ENCODE results near the gene TLE4.
A peak's percentile ranks its signal among the peaks of the same experiment; 100 is the strongest.
"Not testable (repeated sequence)": the region's sequence is repeated elsewhere in the genome, so short reads cannot be mapped to it uniquely, and the experiment has no call there.

TLE4 gene

DNA sequence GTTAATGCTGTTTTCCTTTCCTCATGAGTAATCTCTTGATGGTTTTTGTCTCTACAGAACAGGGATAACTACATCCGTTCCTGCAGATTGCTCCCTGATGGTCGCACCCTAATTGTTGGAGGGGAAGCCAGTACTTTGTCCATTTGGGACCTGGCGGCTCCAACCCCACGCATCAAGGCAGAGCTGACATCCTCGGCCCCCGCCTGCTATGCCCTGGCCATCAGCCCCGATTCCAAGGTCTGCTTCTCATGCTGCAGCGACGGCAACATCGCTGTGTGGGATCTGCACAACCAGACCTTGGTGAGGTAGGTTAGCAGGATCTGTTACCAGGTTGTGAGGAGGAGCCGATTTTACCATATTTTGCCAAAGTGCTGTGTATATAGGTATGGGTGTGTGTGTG, 148.2 kb downstream of the TLE4 start:
- DNase-seq (no peak), ATAC-seq (replicated peaks) (no peak)
- H3K36me3 Mint-ChIP-seq, result peaks cover 52 to 58% of the 10 kb centered on the region in 2 donors
- no peak overlapping the region for H3K27ac Mint-ChIP-seq
- H3K4me3 Mint-ChIP-seq, result no peak overlapping the region
- H3K27me3 Mint-ChIP-seq, result no peaks in the 10 kb centered on the region
- H3K9me3 Mint-ChIP-seq, result no peaks in the 10 kb centered on the region
- no peaks in the 10 kb centered on the region for H3K4me1 Mint-ChIP-seq

DNA sequence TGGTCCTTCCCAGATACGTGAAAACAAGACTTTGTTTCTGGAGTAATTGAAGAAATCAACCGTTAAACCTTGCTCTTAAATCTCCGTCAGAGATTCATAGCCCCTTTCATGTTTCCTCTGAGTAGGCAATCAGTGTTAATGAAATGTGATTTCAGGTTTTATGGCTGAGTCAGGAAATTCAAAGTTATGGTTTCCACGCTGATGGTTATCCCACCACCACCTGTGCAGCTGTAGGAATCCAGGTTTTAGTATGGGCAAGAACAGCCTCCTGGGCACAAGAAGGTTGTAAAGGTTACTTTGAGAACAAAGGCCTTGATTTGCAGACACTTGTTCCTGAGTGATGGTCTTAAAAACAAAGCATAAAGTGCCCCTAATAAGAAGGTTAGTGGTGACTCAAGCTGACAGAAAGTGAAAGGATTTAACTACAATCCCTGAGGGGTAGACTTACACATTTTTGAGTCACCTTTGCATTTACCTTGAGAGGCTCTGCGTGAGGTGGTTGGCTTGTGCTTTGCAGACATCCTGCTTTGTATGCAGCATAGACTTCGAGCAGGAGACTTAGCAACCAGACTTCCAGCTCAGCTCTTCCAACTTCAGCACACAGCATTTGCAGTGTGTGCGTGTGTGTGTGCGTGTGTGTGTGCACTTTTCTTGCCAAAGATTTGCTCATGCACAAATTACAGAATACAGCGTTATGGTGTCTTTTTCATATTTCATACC, 159.6 kb downstream of the TLE4 start:
- peaks cover 5 to 7% of the 10 kb centered on the region in 2 donors for H3K9me3 Mint-ChIP-seq
- no peak overlapping the region for H3K27ac Mint-ChIP-seq
- no peak overlapping the region for H3K4me3 Mint-ChIP-seq
- peaks cover 32 to 43% of the 10 kb centered on the region in 2 donors for H3K36me3 Mint-ChIP-seq
- DNase-seq, result no peak
- peaks cover 4 to 8% of the 10 kb centered on the region in 2 donors for H3K4me1 Mint-ChIP-seq
- ATAC-seq (replicated peaks), result peak; percentile 80 to 90
- peaks cover 0 to 4% of the 10 kb centered on the region in 2 donors for H3K27me3 Mint-ChIP-seq

DNA sequence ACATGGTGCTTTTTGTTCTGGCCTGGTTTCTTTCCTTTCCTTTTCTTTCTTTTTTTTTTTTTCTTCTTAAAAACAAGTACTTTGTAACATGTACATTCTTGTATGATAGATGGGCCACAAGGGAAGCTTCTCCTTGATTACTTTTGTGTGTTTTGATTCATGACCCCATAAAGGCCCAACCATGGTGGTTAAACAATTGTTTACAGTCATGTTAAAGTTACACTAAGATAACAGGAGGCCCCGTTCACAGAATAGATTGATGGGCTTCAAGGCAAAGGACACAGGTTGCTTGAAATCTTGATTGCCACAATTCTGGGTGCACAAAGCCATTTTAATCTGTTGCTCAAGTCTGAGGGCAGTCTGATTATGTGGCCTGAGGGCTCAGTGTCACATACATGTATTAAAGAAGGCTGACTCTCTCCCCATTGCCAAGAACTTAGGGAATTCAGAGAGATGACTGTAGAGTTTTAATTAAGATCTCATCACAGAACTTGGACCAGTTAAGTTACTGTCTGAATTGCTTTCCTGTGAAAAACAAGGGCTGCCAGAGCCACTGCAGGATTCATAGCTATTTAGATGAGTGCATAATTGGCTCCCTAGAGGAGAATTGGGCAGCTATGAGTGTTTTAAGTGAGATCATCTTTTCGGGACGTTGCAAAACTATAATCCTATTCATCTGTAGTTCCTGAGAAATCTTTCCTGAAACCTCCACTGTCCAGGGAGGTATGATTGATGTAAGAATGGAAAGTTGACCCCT, 163.4 kb downstream of the TLE4 start:
- Mint-ChIP-seq H3K9me3 (peaks cover 5 to 7% of the 10 kb centered on the region in 2 donors), H3K36me3 (peaks cover 12 to 15% of the 10 kb centered on the region in 2 donors), H3K27me3 (peaks cover 0 to 4% of the 10 kb centered on the region in 2 donors), H3K4me3 (no peak overlapping the region), H3K27ac (no peak overlapping the region), H3K4me1 (peaks cover 3 to 8% of the 10 kb centered on the region in 2 donors)
- no peak for DNase-seq
- ATAC-seq (replicated peaks), result no peak

DNA sequence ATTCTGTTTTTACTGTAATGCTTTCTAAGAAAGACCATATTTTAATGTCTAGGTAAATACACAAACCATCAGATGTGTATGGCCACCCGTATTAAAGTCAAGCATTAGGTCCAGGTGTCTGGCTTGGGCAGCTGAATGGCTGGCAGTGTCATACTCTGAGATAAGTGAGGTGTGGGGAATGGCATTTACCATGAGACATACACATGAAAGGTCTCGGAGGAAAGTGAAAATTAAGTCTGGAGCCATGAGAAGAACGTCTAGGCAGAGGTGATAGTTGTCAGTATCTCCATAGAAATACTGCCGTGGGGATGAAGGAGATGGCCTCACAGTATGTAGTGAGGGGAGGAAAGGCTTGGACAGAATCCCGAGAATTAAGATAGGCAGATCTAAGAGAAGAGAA, 164.3 kb downstream of the TLE4 start:
- H3K4me3 Mint-ChIP-seq, result no peak overlapping the region
- ATAC-seq (replicated peaks) (no peak), DNase-seq (no peak)
- peaks cover 0 to 4% of the 10 kb centered on the region in 2 donors for H3K27me3 Mint-ChIP-seq
- H3K9me3 Mint-ChIP-seq, result peaks cover 5 to 7% of the 10 kb centered on the region in 2 donors
- H3K36me3 Mint-ChIP-seq, result peaks cover 9% of the 10 kb centered on the region in 2 donors
- peaks cover 3 to 8% of the 10 kb centered on the region in 2 donors for H3K4me1 Mint-ChIP-seq
- no peak overlapping the region for H3K27ac Mint-ChIP-seq

DNA sequence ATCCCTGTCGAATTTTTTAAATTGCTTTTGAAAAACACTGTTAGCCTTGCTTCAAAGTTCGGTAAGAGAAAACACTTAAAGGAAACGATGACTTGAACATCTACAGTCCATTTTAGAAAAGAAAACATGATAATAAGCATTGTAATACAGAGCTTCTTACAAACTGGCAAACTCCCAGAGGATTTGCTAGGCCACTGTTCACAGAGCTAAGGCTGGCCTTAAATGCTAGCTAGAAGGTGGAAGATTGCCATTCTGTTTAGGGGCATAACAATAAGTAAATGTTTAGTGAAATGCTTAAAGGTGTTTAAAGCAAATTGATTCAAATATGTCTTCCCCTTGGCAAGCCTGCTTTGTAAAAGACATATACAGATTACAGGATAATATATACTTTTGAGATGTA, 169.6 kb downstream of the TLE4 start:
- no peaks in the 10 kb centered on the region for H3K9me3 Mint-ChIP-seq
- peaks cover 9 to 14% of the 10 kb centered on the region in 2 donors for H3K4me1 Mint-ChIP-seq
- no peak overlapping the region for H3K4me3 Mint-ChIP-seq
- H3K27ac Mint-ChIP-seq, result no peak overlapping the region
- H3K27me3 Mint-ChIP-seq, result no peaks in the 10 kb centered on the region
- ATAC-seq (replicated peaks), result no peak
- H3K36me3 Mint-ChIP-seq, result no peaks in the 10 kb centered on the region
- DNase-seq, result no peak

DNA sequence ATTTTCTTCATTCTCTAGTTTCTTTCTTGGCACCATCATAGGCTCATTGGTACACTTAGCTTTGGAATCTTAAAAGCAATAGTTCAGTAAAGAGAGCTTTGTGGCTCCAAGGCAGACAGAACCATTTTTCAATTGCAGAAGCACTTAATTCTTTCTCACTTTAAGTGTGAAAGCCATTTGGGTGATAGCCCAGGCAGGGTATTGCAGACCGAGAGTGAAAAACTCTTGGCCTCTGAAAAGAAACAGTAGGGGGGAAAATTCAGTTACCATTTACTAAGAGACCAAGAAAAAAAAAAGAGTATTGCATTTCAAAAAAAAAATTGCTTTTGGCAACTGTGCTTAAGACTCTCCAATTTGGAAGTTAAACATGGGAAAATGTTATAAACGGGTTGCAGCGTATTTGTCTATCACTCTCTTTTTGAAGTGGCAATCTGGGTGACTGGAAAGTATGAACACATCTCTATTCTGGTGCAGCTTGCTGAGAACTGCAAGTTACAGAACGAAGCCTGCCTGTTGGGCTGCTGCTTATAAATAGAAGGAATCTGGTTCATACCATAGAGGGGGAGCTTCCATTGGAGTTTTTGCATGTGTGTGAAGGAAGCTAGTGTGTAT, 170.5 kb downstream of the TLE4 start:
- H3K9me3 Mint-ChIP-seq, result no peaks in the 10 kb centered on the region
- DNase-seq (no peak), ATAC-seq (replicated peaks) (no peak)
- H3K4me1 Mint-ChIP-seq, result peaks cover 9 to 14% of the 10 kb centered on the region in 2 donors
- no peaks in the 10 kb centered on the region for H3K27me3 Mint-ChIP-seq
- no peak overlapping the region for H3K27ac Mint-ChIP-seq
- H3K36me3 Mint-ChIP-seq, result no peaks in the 10 kb centered on the region
- H3K4me3 Mint-ChIP-seq, result no peak overlapping the region

DNA sequence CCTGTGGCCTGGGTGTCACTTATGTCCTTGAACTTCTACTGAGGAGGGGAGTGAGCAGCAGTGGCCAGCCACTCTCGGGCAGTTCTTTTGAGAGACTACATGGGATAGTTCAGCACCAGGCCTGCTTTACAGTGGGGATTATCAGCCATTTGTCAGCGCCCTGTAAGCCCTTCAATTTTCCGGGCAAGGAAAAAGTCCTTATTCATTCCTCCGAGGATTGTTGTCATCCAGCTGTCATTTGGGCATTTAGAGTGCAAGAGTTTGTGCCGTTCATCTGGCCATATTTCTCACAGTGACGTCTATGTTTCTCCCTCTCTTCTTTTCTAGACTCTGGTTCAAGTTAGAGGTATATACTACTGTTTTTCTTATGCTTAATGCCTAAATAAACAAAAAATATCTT, 172.8 kb downstream of the TLE4 start:
- Mint-ChIP-seq H3K9me3 (no peaks in the 10 kb centered on the region), H3K4me3 (no peak overlapping the region), H3K36me3 (no peaks in the 10 kb centered on the region), H3K27me3 (no peaks in the 10 kb centered on the region), H3K27ac (no peak overlapping the region), H3K4me1 (peaks cover 9 to 14% of the 10 kb centered on the region in 2 donors)
- DNase-seq (no peak), ATAC-seq (replicated peaks) (no peak)

DNA sequence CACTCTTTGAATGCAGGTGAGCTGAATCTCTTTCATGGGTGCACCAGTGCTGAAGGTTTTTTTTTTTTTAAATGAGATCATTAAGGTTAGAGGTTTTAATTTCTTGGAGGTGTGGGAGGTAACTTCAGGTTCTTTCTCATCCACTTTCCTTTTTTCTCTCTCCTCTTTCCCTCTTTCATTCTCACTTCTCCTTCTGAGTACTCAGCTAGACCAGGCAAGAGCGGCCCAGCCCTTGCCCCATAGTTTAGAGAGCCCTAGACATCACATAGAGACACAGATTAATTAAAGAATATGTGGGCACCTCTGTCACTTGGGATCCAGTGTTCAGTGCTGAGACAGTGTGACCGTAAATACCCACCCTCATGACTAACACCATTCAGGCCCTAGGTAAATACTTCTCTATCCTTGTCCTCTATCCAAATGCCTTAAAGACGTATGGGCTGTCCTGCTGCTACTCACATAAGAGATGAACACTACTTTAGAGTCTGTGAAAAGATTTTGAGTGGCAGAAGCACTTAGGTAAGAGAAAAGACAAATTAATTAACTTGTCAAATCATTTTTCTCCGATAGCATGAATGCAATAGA, 174.1 kb downstream of the TLE4 start:
- DNase-seq (no peak), ATAC-seq (replicated peaks) (peak; percentile 74 to 77)
- no peaks in the 10 kb centered on the region for H3K9me3 Mint-ChIP-seq
- no peak overlapping the region for H3K27ac Mint-ChIP-seq
- no peaks in the 10 kb centered on the region for H3K36me3 Mint-ChIP-seq
- H3K27me3 Mint-ChIP-seq, result no peaks in the 10 kb centered on the region
- no peak overlapping the region for H3K4me3 Mint-ChIP-seq
- H3K4me1 Mint-ChIP-seq, result peaks cover 9 to 14% of the 10 kb centered on the region in 2 donors

DNA sequence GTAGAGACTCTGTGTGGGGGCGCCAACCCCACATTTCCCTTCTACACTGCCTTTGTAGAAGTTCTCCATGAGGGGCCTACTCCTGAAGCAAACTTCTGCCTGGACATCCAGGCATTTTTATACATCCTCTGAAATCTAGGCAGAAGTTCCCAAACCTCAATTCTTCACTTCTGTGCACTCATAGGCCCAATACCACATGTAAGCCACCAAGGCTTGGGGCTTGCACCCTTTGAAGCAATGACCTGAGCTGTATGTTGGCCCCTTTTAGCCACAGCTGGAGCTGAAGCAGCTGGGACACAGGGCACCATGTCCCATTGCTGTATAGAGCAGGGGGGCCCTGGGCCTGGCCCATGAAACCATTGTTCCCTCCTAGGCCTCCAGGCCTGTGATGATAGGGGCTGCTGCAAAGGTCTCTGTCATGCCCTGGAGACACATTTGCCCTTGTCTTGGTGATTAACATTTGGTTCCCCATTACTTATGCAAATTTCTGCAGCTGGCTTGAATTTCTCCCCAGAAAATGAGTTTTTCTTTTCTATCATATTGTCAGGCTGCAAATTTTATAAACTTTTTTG, 180.2 kb downstream of the TLE4 start:
- not testable (repeated sequence) for H3K4me3 Mint-ChIP-seq; H3K27ac Mint-ChIP-seq; ATAC-seq (replicated peaks); H3K27me3 Mint-ChIP-seq; H3K9me3 Mint-ChIP-seq; DNase-seq; H3K4me1 Mint-ChIP-seq
- peaks cover 11 to 13% of the 10 kb centered on the region in 2 donors for H3K36me3 Mint-ChIP-seq

DNA sequence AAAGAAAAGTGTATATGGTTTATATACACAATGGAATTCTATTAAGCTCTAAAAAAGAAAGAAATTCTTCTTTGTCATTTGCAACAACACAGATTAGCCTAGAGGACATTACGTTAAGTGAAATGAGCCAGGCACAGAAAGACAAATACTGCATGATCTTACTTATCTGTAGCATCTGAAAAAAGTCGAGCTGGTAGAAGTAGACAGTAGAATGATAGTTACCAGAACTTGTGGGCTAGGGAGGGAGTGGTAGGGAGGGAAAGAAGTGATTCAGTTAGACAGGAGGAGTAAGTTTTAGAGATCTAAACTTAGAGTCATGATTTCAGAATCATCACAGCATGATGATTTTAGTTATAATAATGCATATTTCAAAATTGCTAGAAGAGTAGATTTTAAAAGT, 184.6 kb downstream of the TLE4 start:
- ATAC-seq (replicated peaks) (no peak), DNase-seq (no peak)
- H3K4me1 Mint-ChIP-seq, result peaks cover 7 to 10% of the 10 kb centered on the region in 2 donors
- H3K9me3 Mint-ChIP-seq, result peaks cover 4 to 5% of the 10 kb centered on the region in 2 donors
- H3K27ac Mint-ChIP-seq, result no peak overlapping the region
- H3K4me3 Mint-ChIP-seq, result no peak overlapping the region
- no peaks in the 10 kb centered on the region for H3K27me3 Mint-ChIP-seq
- peaks cover 10 to 13% of the 10 kb centered on the region in 2 donors for H3K36me3 Mint-ChIP-seq

DNA sequence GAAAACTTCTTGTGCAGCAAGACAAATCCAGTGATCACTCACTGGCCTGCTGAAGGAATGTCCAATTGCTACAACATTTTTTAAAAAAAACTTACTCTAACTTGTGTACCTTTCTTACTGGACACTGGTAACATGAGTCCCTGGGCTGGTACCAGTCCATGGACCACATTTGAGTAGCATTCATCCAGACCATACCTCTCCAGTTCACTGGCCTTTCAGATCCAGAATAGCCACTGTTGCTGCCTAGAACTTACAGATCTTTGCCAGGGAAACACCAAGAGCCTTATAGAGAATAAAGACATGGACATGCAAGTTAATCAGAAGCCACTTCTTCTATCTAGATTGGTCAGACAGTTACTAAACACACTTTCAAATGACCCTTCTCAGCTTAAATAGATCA, 185.3 kb downstream of the TLE4 start:
- Mint-ChIP-seq H3K4me1 (peaks cover 7 to 10% of the 10 kb centered on the region in 2 donors), H3K27ac (no peak overlapping the region), H3K9me3 (peaks cover 0 to 4% of the 10 kb centered on the region in 2 donors), H3K36me3 (peaks cover 7% of the 10 kb centered on the region in 2 donors), H3K27me3 (no peaks in the 10 kb centered on the region), H3K4me3 (no peak overlapping the region)
- ATAC-seq (replicated peaks) (no peak), DNase-seq (no peak)

DNA sequence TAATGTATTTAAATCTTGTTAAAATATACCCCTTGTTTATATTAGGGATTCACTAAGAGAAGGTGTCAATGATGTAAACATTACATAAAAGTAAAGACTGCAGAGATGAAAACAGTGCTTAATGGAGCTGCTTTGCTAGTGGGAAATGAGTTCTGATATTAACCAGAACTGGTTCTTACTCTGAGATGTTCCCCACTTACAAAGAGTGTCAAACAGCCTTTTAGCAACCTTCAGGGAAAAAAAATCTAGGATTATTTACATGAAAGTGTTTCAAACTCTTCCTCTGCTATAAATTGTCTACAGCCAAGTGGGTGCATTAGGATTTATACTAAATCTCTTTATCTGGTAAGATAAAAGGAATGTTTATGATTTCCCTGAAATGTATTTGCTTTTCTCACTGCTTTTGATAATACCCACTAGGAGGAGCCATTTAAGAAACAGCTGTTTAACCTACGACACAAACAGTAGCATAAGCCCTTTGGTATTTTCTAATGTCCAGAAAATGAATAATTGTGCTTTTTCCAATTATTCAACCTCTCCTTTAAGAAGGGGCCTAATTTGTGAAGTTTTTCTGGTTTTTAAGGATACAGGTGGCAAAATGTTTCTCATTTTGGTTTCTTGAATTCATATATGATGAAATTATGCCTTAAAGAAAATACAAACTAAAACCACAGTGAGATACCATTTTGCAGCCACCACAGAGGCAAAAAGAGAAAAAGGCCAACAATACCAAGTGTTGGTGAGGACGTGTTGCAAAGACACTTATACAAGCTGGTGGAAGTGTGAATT, 186.3 kb downstream of the TLE4 start:
- no peak for ATAC-seq (replicated peaks)
- Mint-ChIP-seq H3K36me3 (peaks cover 2% of the 10 kb centered on the region in 2 donors), H3K9me3 (peaks cover 0 to 2% of the 10 kb centered on the region in 2 donors), H3K4me3 (no peak overlapping the region), H3K4me1 (peaks cover 6 to 10% of the 10 kb centered on the region in 2 donors), H3K27ac (no peak overlapping the region), H3K27me3 (no peaks in the 10 kb centered on the region)
- DNase-seq, result no peak

DNA sequence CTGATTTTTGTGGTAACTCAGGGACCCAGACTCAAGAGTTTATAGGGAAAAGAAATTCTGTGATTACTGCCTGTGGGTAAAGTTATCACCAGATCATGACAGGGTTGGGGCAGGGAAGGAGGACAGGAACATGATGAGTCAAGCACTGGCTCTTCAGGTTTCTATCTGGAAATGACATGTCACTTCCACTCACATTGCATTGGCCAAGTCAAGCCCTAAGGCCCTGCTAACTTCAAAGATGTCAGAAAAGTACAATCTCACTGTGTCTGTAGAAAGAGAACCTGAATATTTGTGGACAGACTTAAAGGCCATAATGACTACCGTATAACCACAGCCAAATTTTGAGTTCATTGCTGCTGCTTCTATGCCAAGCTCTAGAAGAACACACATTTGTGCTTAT, 187.7 kb downstream of the TLE4 start:
- no peaks in the 10 kb centered on the region for H3K9me3 Mint-ChIP-seq
- H3K27ac Mint-ChIP-seq, result no peak overlapping the region
- H3K4me3 Mint-ChIP-seq, result no peak overlapping the region
- H3K36me3 Mint-ChIP-seq, result no peaks in the 10 kb centered on the region
- peaks cover 4 to 10% of the 10 kb centered on the region in 2 donors for H3K4me1 Mint-ChIP-seq
- ATAC-seq (replicated peaks) (peak; percentile 70 to 89), DNase-seq (no peak)
- no peaks in the 10 kb centered on the region for H3K27me3 Mint-ChIP-seq
